ENCODE measurements around the gene NTM. TPM values are rescaled to one million over a fixed set of nuclear protein-coding genes. Genes with fewer than 3 reads are reported as not detected.

NTM gene
- total RNA-seq, 1 experiment from 2014 or later: 16.4 TPM

DNA sequence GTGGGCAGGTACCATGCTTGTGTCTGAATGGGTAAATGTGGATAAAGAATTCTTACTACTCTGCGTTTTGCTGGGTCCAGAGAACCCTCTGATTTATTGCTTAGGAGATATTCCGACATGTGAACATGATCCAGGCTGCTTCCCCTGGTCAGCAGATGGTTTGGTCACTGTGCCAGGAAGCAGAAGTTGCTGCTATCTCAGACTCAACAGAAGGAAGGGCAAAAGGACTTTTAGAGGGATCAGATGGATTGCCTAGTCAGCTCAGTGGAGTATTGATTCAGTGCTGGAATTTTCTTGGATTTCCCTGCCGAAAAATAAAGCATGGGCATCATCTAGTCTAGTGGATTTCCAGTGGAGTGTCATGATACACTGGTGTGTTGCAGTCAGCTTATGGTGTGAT is 440.1 kb downstream of the NTM start:
- no peak for ATAC-seq
- no peak overlapping the region for H3K27ac Mint-ChIP-seq

DNA sequence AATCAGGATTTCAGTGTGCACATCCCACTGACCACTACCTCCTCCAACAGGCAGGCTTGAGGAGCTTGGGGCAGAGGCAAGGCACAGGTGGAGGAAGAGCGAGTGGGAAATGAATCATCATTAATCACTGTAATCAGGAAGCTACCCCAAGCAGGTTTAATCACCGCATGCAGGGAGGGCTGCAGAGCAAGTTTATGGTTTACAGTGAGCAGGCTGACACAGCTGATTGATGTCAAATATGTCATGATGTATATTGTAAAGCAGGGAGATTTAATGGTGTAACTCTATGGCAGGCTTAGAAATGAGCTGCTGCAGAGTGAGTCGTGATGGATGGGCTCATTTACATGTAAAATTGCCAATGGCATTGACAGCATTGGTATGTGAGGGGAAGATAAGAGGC is 441.0 kb downstream of the NTM start:
- H3K27ac Mint-ChIP-seq: no peak overlapping the region
- TF ChIP-seq, protein P1, sequence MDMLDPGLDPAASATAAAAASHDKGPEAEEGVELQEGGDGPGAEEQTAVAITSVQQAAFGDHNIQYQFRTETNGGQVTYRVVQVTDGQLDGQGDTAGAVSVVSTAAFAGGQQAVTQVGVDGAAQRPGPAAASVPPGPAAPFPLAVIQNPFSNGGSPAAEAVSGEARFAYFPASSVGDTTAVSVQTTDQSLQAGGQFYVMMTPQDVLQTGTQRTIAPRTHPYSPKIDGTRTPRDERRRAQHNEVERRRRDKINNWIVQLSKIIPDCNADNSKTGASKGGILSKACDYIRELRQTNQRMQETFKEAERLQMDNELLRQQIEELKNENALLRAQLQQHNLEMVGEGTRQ (CRISPR knock-in tag; IDR thresholded peaks at IDR 0.05): no peak
- TF ChIP-seq, protein P2, sequence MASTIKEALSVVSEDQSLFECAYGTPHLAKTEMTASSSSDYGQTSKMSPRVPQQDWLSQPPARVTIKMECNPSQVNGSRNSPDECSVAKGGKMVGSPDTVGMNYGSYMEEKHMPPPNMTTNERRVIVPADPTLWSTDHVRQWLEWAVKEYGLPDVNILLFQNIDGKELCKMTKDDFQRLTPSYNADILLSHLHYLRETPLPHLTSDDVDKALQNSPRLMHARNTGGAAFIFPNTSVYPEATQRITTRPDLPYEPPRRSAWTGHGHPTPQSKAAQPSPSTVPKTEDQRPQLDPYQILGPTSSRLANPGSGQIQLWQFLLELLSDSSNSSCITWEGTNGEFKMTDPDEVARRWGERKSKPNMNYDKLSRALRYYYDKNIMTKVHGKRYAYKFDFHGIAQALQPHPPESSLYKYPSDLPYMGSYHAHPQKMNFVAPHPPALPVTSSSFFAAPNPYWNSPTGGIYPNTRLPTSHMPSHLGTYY (CRISPR knock-in tag; IDR thresholded peaks at IDR 0.05): no peak
- TF ChIP-seq RELA (CRISPR knock-in tag; IDR thresholded peaks at IDR 0.05; ENCODE audit: borderline replicate concordance) (no peak), FOXP1 (CRISPR knock-in tag; IDR thresholded peaks at IDR 0.05; ENCODE audit: borderline replicate concordance) (no peak), MXD4 (CRISPR knock-in tag; IDR thresholded peaks at IDR 0.05; ENCODE audit: borderline replicate concordance) (no peak)
- TF ChIP-seq, protein P3, sequence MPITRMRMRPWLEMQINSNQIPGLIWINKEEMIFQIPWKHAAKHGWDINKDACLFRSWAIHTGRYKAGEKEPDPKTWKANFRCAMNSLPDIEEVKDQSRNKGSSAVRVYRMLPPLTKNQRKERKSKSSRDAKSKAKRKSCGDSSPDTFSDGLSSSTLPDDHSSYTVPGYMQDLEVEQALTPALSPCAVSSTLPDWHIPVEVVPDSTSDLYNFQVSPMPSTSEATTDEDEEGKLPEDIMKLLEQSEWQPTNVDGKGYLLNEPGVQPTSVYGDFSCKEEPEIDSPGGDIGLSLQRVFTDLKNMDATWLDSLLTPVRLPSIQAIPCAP (CRISPR knock-in tag; IDR thresholded peaks at IDR 0.05): no peak
- TF ChIP-seq, protein P4, sequence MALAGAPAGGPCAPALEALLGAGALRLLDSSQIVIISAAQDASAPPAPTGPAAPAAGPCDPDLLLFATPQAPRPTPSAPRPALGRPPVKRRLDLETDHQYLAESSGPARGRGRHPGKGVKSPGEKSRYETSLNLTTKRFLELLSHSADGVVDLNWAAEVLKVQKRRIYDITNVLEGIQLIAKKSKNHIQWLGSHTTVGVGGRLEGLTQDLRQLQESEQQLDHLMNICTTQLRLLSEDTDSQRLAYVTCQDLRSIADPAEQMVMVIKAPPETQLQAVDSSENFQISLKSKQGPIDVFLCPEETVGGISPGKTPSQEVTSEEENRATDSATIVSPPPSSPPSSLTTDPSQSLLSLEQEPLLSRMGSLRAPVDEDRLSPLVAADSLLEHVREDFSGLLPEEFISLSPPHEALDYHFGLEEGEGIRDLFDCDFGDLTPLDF (CRISPR knock-in tag; IDR thresholded peaks at IDR 0.05): no peak
- ChIA-PET CTCF (interaction anchor here (0.7 kb wide), 1 partner anchor 9 kb away, joined by 3 read pairs; no protein-coding TSS in a partner anchor), POLR2A (no interaction called here)
- peaks cover 22% of the 10 kb centered on the region for H3K4me1 Mint-ChIP-seq
- no peaks in the 10 kb centered on the region for H3K9me3 Mint-ChIP-seq
- H3K4me3 Mint-ChIP-seq: no peak overlapping the region
- H3K27me3 Mint-ChIP-seq (ENCODE audit: low read depth): no peaks in the 10 kb centered on the region
- DNase-seq (ENCODE audit: low spot score) (no peak), ATAC-seq (no peak)
- H3K36me3 Mint-ChIP-seq: no peaks in the 10 kb centered on the region

More for the DNA sequence above, 440.1 kb downstream of the NTM start:
- no peaks in the 10 kb centered on the region for H3K27me3 Mint-ChIP-seq (ENCODE audit: low read depth)
- no peak for TF ChIP-seq HMGA2 (CRISPR knock-in tag; IDR thresholded peaks at IDR 0.05)
- TF ChIP-seq, protein P2 (CRISPR knock-in tag; IDR thresholded peaks at IDR 0.05): no peak
- no peak for TF ChIP-seq ZBTB21 (CRISPR knock-in tag; IDR thresholded peaks at IDR 0.05; ENCODE audit: borderline replicate concordance)
- no peak for TF ChIP-seq IRF2 (CRISPR knock-in tag; IDR thresholded peaks at IDR 0.05; ENCODE audit: borderline replicate concordance, low read depth)
- no peak for TF ChIP-seq MYBL2 (CRISPR knock-in tag; IDR thresholded peaks at IDR 0.05)
- TF ChIP-seq ZNF317 (CRISPR knock-in tag; IDR thresholded peaks at IDR 0.05; ENCODE audit: borderline replicate concordance, low read depth): no peak
- no peak for TF ChIP-seq KAT7 (CRISPR knock-in tag; IDR thresholded peaks at IDR 0.05; ENCODE audit: borderline replicate concordance)
- TF ChIP-seq ZNF219 (CRISPR knock-in tag; IDR thresholded peaks at IDR 0.05; ENCODE audit: borderline replicate concordance): no peak
- no peak for TF ChIP-seq JUN (CRISPR knock-in tag; IDR thresholded peaks at IDR 0.05)
- TF ChIP-seq CBFB (CRISPR knock-in tag; IDR thresholded peaks at IDR 0.05; ENCODE audit: low read depth): no peak
- TF ChIP-seq, protein P1 (CRISPR knock-in tag; IDR thresholded peaks at IDR 0.05): no peak
- TF ChIP-seq, protein P5, sequence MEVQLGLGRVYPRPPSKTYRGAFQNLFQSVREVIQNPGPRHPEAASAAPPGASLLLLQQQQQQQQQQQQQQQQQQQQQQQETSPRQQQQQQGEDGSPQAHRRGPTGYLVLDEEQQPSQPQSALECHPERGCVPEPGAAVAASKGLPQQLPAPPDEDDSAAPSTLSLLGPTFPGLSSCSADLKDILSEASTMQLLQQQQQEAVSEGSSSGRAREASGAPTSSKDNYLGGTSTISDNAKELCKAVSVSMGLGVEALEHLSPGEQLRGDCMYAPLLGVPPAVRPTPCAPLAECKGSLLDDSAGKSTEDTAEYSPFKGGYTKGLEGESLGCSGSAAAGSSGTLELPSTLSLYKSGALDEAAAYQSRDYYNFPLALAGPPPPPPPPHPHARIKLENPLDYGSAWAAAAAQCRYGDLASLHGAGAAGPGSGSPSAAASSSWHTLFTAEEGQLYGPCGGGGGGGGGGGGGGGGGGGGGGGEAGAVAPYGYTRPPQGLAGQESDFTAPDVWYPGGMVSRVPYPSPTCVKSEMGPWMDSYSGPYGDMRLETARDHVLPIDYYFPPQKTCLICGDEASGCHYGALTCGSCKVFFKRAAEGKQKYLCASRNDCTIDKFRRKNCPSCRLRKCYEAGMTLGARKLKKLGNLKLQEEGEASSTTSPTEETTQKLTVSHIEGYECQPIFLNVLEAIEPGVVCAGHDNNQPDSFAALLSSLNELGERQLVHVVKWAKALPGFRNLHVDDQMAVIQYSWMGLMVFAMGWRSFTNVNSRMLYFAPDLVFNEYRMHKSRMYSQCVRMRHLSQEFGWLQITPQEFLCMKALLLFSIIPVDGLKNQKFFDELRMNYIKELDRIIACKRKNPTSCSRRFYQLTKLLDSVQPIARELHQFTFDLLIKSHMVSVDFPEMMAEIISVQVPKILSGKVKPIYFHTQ (CRISPR knock-in tag; IDR thresholded peaks at IDR 0.05): no peak
- TF ChIP-seq PRRX2 (CRISPR knock-in tag; IDR thresholded peaks at IDR 0.05): no peak
- no peak for TF ChIP-seq GRHL2 (CRISPR knock-in tag; IDR thresholded peaks at IDR 0.05; ENCODE audit: insufficient replicate concordance, severe bottlenecking)
- no peak for TF ChIP-seq ETV6 (CRISPR knock-in tag; IDR thresholded peaks at IDR 0.05)
- no peak for DNase-seq (ENCODE audit: low spot score)
- ChIA-PET POLR2A (no interaction called here), CTCF (interaction anchor here (1.9 kb wide), 1 partner anchor 119 kb away, joined by 7 read pairs; no protein-coding TSS in a partner anchor)
- no peak overlapping the region for H3K4me3 Mint-ChIP-seq
- peaks cover 16% of the 10 kb centered on the region for H3K4me1 Mint-ChIP-seq
- H3K36me3 Mint-ChIP-seq: no peaks in the 10 kb centered on the region
- H3K9me3 Mint-ChIP-seq: no peaks in the 10 kb centered on the region
